ENCODE data around the gene FSTL5. TPM values are rescaled to one million over a fixed set of nuclear protein-coding genes. Genes with fewer than 3 reads are reported as not detected.

Gene FSTL5
- under 1 TPM in 1 of 2 donors, not detected in 1; 0.08 TPM for total RNA-seq
- polyA plus RNA-seq = under 1 TPM in 1 of 2 donors, not detected in 1; 0.01 TPM

- no peaks in the 10 kb centered on the region for H3K36me3 ChIP-seq (ENCODE audit: control insufficient read depth in 4 of 4, insufficient read depth in 3 of 4, low read depth in 1 of 4, low read length in 3 of 4)
- H3K27ac ChIP-seq (ENCODE audit: low read depth in 1 of 2, low read length in 2 of 2) = no peak within 1 kb of the TSS
- 5% methylated on average over 39 of the region's 39 CpGs for WGBS
- H3K9me3 ChIP-seq (ENCODE audit: control insufficient read depth in 4 of 4, low read length in 3 of 4) = no peaks in the 10 kb centered on the region
- TF ChIP-seq GABPA (IDR thresholded peaks at IDR 0.05 in 1 of 2, conservative IDR thresholded peaks at IDR 0.05 in 1 of 2) (no peak), REST (IDR thresholded peaks at IDR 0.05) (peak; percentile 98), CTCF (IDR thresholded peaks at IDR 0.05; ENCODE audit: low read depth, low read length, missing input control) (no peak), NR2F2 (IDR thresholded peaks at IDR 0.05) (no peak), FOXA1 (IDR thresholded peaks at IDR 0.05) (no peak), TAF1 (conservative IDR thresholded peaks at IDR 0.05) (no peak), ATF3 (IDR thresholded peaks at IDR 0.05) (no peak)
- H3K27me3 ChIP-seq (ENCODE audit: control insufficient read depth in 4 of 4, insufficient read depth in 4 of 4, low read length in 3 of 4) = peaks cover 0 to 11% (median 5%) of the 10 kb centered on the region in 4 donors
- H3K4me3 ChIP-seq (ENCODE audit: low read depth in 1 of 3, low read length in 3 of 3) = peak within 1 kb of the TSS in 1 of 3 donors; percentile 34
- peak; percentile 36 for DNase-seq (ENCODE audit: low spot score)
- peaks cover 3 to 7% (median 6%) of the 10 kb centered on the region in 4 donors for H3K4me1 ChIP-seq (ENCODE audit: control insufficient read depth in 4 of 4, insufficient read depth in 4 of 4, low read length in 3 of 4)
- H3K9ac ChIP-seq (ENCODE audit: low read depth in 1 of 2, low read length in 2 of 2) = no peak within 1 kb of the TSS
These were observed at the start of gene FSTL5 for GRCh38 chr4:162163892-162164759. Gene FSTL5, minus strand, starts transcription at chr4:162164000. Its CDS starts 52,604 bp downstream, at chr4:162111396.

- WGBS = 77% methylated on average over 2 of the region's 2 CpGs
- Histone ChIP-seq H3K36me3 (ENCODE audit: control insufficient read depth in 4 of 4, insufficient read depth in 3 of 4, low read depth in 1 of 4, low read length in 3 of 4) (no peaks in the 10 kb centered on the region), H3K27me3 (ENCODE audit: control insufficient read depth in 4 of 4, insufficient read depth in 4 of 4, low read length in 3 of 4) (peaks cover 0 to 6% (median 0%) of the 10 kb centered on the region in 4 donors), H3K9me3 (ENCODE audit: control insufficient read depth in 4 of 4, low read length in 3 of 4) (no peaks in the 10 kb centered on the region), H3K9ac (ENCODE audit: low read depth in 1 of 2, low read length in 2 of 2) (no peak overlapping the region), H3K4me3 (ENCODE audit: low read depth in 1 of 3, low read length in 3 of 3) (no peak overlapping the region), H3K4me1 (ENCODE audit: control insufficient read depth in 4 of 4, insufficient read depth in 4 of 4, low read length in 3 of 4) (no peaks in the 10 kb centered on the region), H3K27ac (ENCODE audit: low read depth in 1 of 2, low read length in 2 of 2) (no peak overlapping the region)
- DNase-seq (ENCODE audit: low spot score) = no peak
- TF ChIP-seq RAD21 (IDR thresholded peaks at IDR 0.05) (no peak), REST (IDR thresholded peaks at IDR 0.05) (no peak), EGR1 (IDR thresholded peaks at IDR 0.05; ENCODE audit: low read depth in 2 of 2) (no peak), HNF4G (IDR thresholded peaks at IDR 0.05) (no peak), FOXA2 (IDR thresholded peaks at IDR 0.05) (no peak), SP1 (IDR thresholded peaks at IDR 0.05) (no peak), CTCF (IDR thresholded peaks at IDR 0.05; ENCODE audit: low read depth, low read length, missing input control) (no peak), ZBTB33 (IDR thresholded peaks at IDR 0.05) (no peak), ATF3 (IDR thresholded peaks at IDR 0.05) (no peak), YY1 (IDR thresholded peaks at IDR 0.05) (no peak), TAF1 (conservative IDR thresholded peaks at IDR 0.05) (no peak), RXRA (IDR thresholded peaks at IDR 0.05) (no peak), HNF4A (conservative IDR thresholded peaks at IDR 0.05) (no peak)
These were observed 45.9 kb upstream of the FSTL5 start for GRCh38 chr4:162209706-162210105.
